HG03025 (cell line): Measurements from ENCODE around the gene ZNF133.
"Not testable (repeated sequence)": the region's sequence is repeated elsewhere in the genome, so short reads cannot be mapped to it uniquely, and the experiment has no call there.

ENCODE experiments used
- ATAC-seq: cut with Tn5 transposase; IDR thresholded peaks from one replicate; pipeline ENCODE4 v1.9.1; 2021; ENCODE audit warnings: mild to moderate bottlenecking, moderate library complexity; ENCODE audit not compliant: unreplicated experiment, low FRiP score

The ZNF133 gene

DNA sequence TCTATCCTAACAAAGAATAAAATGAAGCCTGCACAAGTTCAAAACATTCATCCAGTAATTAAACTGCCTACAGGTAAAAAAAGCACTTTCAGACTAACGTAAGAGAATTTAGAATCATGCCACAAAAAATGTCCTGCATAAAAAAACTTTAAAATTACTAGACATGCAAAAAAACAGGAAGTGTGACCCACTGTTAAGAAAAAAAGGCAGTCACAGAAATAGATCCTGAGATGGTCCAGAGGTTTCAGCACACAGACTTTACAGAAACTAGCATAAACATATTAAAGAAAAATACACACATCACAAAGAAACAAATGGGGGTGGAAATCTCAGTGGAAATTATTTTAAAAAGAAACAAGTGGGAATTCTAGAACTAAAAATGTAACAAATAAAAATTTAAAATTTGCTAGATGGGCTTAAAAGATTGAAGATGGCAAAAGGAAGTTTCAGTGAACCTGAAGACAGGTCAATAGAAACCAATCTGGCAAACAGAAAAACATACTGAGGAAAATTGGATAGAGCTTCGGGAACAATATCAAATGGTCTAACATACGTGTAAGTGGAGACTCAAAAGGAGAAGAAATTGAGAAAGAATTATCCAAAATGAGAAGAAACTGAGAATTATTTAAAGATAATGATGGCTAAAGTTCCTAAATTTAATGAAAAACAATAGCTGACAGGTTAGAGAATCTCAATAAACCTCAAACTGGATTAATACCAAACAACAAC is 3.4 kb upstream of the ZNF133 start:
- no peak for ATAC-seq

- no peak for ATAC-seq
Measured at GRCh38 chr20:18287546-18287914, 797 bp upstream of the ZNF133 start.

DNA sequence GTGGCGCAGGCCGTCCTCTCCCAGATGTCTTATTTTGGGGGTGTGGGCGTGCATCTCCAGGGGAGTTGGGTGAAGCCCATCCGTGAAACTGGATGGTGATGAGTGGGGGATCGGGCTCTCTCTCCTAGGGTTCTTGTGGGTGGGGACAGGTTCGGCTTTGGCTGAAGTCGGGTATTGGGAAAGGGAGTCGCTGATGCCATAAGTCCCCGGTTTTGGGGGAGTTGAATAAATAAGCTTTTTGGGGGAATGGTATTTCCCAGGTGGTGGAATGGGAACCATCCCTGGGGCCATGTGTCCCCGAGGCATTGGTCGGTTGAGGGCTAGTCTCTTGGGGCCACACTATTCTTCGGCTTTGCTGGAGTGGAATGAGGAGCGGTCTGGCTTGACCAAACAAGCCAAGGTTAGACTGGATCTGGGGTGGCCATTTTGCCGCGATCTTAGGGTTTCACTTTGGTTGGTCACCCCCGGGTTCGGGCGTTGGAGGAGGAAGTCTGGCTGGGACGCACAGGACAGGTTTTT is 481 bp downstream of the ZNF133 start:
- ATAC-seq = no peak

GRCh38 chr20:18289306-18289705 is 979 bp downstream of the ZNF133 start:
- no peak for ATAC-seq

DNA sequence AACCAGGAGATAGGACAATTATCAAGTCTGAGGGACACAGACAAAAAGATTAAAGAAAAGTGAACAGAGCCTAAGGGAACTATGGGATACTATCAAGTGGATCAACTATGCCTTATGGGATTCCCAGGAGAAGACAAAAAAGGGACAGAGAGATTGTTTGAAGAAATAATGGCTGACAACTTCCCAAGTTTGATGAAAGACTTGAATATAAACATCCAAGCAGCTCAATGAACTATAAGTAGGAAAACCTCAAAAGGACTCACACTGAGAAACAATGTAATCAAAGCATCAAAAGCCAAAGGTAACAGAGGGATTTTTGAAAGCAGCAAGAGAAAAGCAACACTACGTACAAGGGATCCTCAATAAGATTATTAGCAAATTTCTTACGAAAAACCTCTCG is 11.0 kb downstream of the ZNF133 start:
- ATAC-seq = no peak

- no peak for ATAC-seq
Measured at GRCh38 chr20:18304618-18305017, 16.3 kb downstream of the ZNF133 start.

GRCh38 chr20:18307301-18307700 is 19.0 kb downstream of the ZNF133 start:
- no peak for ATAC-seq

- no peak for ATAC-seq
Measured at GRCh38 chr20:18310051-18310450, 21.7 kb downstream of the ZNF133 start.

GRCh38 chr20:18310592-18310991 is 22.3 kb downstream of the ZNF133 start:
- no peak for ATAC-seq

DNA sequence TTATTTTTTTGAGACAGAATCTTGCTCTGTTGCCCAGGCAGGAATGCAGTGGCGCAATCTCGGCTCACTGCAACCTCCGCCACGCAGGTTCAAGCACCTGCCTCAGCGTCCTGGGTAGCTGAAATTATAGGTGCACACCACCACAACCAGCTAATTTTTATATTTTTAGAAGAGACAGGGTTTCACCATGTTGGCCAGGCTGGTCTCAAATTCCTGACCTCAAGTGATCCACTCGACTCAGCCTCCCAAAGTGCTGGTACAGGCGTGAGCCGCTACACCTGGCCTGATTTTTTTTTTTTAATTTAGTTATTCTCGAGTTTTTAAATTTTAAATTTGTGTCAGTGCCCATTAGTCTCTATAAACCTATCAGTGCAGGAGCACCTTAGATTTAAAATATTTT is 24.4 kb downstream of the ZNF133 start:
- ATAC-seq = no peak

- no peak for ATAC-seq
Measured at GRCh38 chr20:18313411-18313810, 25.1 kb downstream of the ZNF133 start.

DNA sequence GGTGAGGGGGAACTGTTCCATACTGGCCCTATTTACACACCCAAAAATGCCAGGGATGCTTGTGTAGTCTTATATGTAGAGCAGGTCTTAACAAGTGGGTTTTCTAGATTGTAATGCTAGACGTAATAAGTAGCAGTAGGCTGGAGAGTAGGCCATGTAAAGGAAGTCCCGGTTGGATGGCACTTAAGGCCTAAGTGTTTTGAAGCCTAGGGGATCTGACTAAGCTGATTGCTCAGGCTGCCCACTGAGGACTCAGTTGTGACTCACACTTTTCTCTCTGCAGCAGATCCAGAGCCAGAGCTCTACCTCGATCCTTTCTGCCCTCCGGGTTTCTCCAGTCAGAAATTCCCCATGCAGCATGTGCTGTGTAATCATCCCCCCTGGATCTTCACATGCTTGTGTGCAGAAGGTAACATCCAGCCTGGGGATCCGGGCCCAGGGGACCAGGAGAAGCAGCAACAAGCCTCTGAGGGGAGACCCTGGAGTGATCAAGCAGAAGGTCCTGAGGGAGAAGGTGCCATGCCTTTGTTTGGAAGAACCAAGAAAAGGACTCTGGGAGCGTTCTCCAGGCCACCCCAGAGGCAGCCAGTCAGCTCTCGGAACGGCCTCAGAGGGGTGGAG is 26.6 kb downstream of the ZNF133 start:
- no peak for ATAC-seq

DNA sequence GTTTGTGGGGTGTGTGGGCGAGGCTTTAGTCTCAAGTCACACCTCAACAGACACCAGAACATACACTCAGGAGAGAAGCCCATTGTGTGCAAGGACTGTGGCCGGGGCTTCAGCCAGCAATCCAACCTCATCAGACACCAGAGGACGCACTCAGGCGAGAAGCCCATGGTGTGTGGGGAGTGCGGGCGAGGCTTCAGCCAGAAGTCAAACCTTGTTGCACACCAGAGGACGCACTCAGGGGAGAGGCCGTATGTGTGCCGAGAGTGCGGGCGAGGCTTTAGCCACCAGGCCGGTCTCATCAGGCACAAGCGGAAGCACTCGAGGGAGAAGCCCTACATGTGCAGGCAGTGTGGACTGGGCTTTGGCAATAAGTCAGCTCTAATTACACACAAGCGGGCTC is 27.8 kb downstream of the ZNF133 start:
- ATAC-seq = no peak

DNA sequence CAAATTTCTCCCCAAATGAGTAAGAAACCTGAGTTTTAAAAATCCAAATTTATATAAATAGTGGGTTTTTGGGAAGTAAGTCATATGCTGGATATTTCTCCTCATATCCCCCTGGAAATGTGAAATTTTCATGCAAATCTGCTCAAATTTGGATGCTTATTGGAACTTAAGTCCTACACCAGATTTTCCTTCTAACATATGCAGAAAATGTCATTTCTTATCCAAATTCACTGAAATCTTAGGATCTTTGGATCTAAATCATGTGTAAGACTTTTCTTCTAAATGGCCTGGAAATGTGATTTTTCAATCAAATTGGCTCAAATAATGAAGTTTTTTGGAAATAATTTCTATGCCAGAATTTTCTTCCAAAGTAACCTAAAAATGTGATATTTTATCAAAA is 33.0 kb downstream of the ZNF133 start:
- ATAC-seq = no peak

DNA sequence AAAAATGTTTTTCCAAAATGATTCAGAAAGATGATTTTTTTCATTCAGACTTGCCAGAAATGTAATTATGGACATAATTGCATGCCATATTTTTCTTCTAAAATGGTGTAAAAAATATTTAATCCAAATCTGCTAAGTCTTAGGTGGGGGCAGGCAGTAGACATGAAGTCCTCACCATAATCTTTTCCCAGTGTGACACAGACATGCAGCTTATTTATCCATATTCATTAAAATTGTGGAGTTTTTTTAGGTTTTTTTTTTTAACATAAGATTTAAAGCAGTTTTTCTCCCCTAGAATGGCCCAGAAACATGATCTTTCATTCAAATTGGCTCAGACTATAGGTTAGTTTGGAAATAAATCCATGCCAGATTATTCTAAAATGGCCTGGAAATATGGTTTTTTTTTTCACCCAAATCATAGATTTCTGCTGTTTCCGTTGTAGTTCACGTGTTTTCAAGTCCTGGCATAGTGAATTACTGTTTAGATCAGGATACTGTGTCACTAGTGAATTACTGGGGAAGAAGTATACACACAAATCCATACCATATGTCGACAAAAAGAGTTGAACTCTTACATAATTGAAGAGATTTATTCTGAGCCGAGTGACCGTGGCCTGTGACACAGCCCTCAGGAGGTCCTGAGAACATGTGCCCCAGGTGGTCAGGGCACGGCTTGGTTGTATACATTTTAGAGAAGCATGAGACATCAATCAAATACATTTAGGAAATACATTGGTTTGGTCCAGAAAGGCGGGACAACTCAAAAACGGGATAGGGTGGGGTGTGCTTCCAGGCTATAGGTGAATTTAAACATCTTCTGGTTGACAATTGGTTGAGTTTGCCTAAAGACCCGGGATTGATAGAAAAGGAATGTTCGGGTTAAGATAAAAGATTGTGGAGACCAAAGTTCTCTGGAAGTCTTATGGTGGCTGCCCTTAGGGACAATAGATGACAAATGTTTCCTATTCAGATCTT is 33.9 kb downstream of the ZNF133 start:
- ATAC-seq = no peak

GRCh38 chr20:18323705-18324104 is 35.4 kb downstream of the ZNF133 start:
- no peak for ATAC-seq

- ATAC-seq = no peak
Measured at GRCh38 chr20:18324596-18325089, 36.3 kb downstream of the ZNF133 start.

GRCh38 chr20:18326990-18327389 is 38.7 kb downstream of the ZNF133 start:
- no peak for ATAC-seq

GRCh38 chr20:18331694-18332093 is 43.4 kb downstream of the ZNF133 start:
- ATAC-seq = no peak

GRCh38 chr20:18349749-18350148 is 61.4 kb downstream of the ZNF133 start:
- not testable (repeated sequence) for ATAC-seq

- ATAC-seq = no peak
Measured at GRCh38 chr20:18359854-18360253, 71.5 kb downstream of the ZNF133 start.
